ENCODE results near the gene EGFR. TPM values are rescaled to one million over a fixed set of nuclear protein-coding genes. Genes with fewer than 3 reads are reported as not detected.

The EGFR gene
- total and polyA plus RNA-seq, 9 donors = 13.0 to 54.6 (median 41.7) TPM

- intact Hi-C loops (cut with DNase I) = no loop called here
- no peaks in the 10 kb centered on the region for H3K27me3 ChIP-seq
- WGBS, 3 donors = 79 to 85% (median 80%) methylated on average over 15 of the region's 15 CpGs
- no peaks in the 10 kb centered on the region for H3K36me3 ChIP-seq
- DNase-seq = no peak
- H3K27ac ChIP-seq = no peak overlapping the region
- no peak overlapping the region for H3K4me3 ChIP-seq
- H3K9me3 ChIP-seq = no peaks in the 10 kb centered on the region
- peaks cover 34% of the 10 kb centered on the region for H3K4me1 ChIP-seq (ENCODE audit: insufficient read depth)
- TF ChIP-seq POLR2A (IDR thresholded peaks at IDR 0.05) (no peak), CTCF (IDR thresholded peaks at IDR 0.05) (no peak), EP300 (IDR thresholded peaks at IDR 0.05) (no peak)
Observed at GRCh38 chr7:55092186-55092974, 73.6 kb downstream of the EGFR start.

GRCh38 chr7:55092975-55093373 lies 74.2 kb downstream of the EGFR start:
- Histone ChIP-seq H3K27me3 (no peaks in the 10 kb centered on the region), H3K36me3 (no peaks in the 10 kb centered on the region), H3K4me3 (no peak overlapping the region), H3K27ac (no peak overlapping the region), H3K4me1 (ENCODE audit: insufficient read depth) (peaks cover 30% of the 10 kb centered on the region), H3K9me3 (no peaks in the 10 kb centered on the region)
- no peak for DNase-seq
- TF ChIP-seq EP300 (IDR thresholded peaks at IDR 0.05) (no peak), CTCF (IDR thresholded peaks at IDR 0.05) (no peak)
- intact Hi-C loops (cut with DNase I) = no loop called here
- WGBS, 3 donors = 63 to 91% (median 73%) methylated on average over 3 of the region's 3 CpGs

- peak overlapping the region in 1 of 2 donors; percentile 49 for H3K27ac ChIP-seq
- H3K4me1 ChIP-seq (ENCODE audit: insufficient read depth) = peaks cover 32% of the 10 kb centered on the region
- no peak for DNase-seq
- H3K4me3 ChIP-seq = no peak overlapping the region
- 60 to 74% (median 71%) methylated on average over 7 of the region's 7 CpGs for WGBS, 3 donors
- no peaks in the 10 kb centered on the region for H3K27me3 ChIP-seq
- H3K9me3 ChIP-seq = no peaks in the 10 kb centered on the region
- no peak for TF ChIP-seq EP300 (IDR thresholded peaks at IDR 0.05)
- no peak for TF ChIP-seq CTCF (IDR thresholded peaks at IDR 0.05)
- no peak for TF ChIP-seq POLR2A (IDR thresholded peaks at IDR 0.05)
- intact Hi-C loops (cut with DNase I) = no loop called here
- H3K36me3 ChIP-seq = no peaks in the 10 kb centered on the region
Observed at GRCh38 chr7:55093674-55094073, 74.9 kb downstream of the EGFR start.

GRCh38 chr7:55094092-55094690 lies 75.4 kb downstream of the EGFR start:
- 7 to 18% (median 11%) methylated on average over 5 of the region's 5 CpGs for WGBS, 3 donors
- peak in 3 of 5 donors; percentile 61 to 69 (median 62) for DNase-seq
- H3K27me3 ChIP-seq = no peaks in the 10 kb centered on the region
- intact Hi-C loops (cut with DNase I) = no loop called here
- H3K36me3 ChIP-seq = no peaks in the 10 kb centered on the region
- H3K27ac ChIP-seq = peak overlapping the region in 1 of 2 donors; percentile 49
- H3K4me3 ChIP-seq = no peak overlapping the region
- H3K9me3 ChIP-seq = no peaks in the 10 kb centered on the region
- H3K4me1 ChIP-seq (ENCODE audit: insufficient read depth) = peaks cover 32% of the 10 kb centered on the region
- no peak for TF ChIP-seq POLR2A (IDR thresholded peaks at IDR 0.05)
- TF ChIP-seq EP300 (IDR thresholded peaks at IDR 0.05) = no peak
- no peak for TF ChIP-seq CTCF (IDR thresholded peaks at IDR 0.05)
